GM12872 (cell line): ENCODE results near the gene CNOT6.

ENCODE experiments used
- CTCF ChIP-seq: IDR thresholded peaks from 3 replicates; pipeline ENCODE4 v1.5.1; 2011; ENCODE audit warnings: low read depth, mild to moderate bottlenecking, low read length, moderate library complexity; ENCODE audit not compliant: insufficient read depth

CNOT6 gene

GRCh38 chr5:180486636-180487149, 7.5 kb upstream of the CNOT6 start:
- TF ChIP-seq CTCF: no peak

- no peak for TF ChIP-seq CTCF
Measured at GRCh38 chr5:180487556-180487955, 6.6 kb upstream of the CNOT6 start.

- no peak for TF ChIP-seq CTCF
Measured at GRCh38 chr5:180491496-180491895, 2.7 kb upstream of the CNOT6 start.

- no peak for TF ChIP-seq CTCF
Measured at GRCh38 chr5:180492226-180492903, 1.8 kb upstream of the CNOT6 start.

GRCh38 chr5:180494510-180495181, 467 bp downstream of the CNOT6 start:
- no peak for TF ChIP-seq CTCF

- no peak for TF ChIP-seq CTCF
Measured at GRCh38 chr5:180495292-180495691, 1.1 kb downstream of the CNOT6 start.

GRCh38 chr5:180495991-180496741, 2.0 kb downstream of the CNOT6 start:
- no peak for TF ChIP-seq CTCF
